Mucosa of rectum (tissue), 2 donors: ENCODE results near the gene NAT16.
A peak's percentile ranks its signal among the peaks of the same experiment; 100 is the strongest.
"Not testable (repeated sequence)": the region's sequence is repeated elsewhere in the genome, so short reads cannot be mapped to it uniquely, and the experiment has no call there.

Source experiments
- H3K27ac ChIP-seq, 2 donors: one replicate each; pipeline ENCODE4 v1.7.0; 2013; ENCODE audit warnings: inconsistent platforms in 2 of 2, low read depth in 2 of 2, low read length in 2 of 2
- H3K27me3 ChIP-seq, 2 donors: one replicate each; pipeline ENCODE4 v1.7.0; 2013; ENCODE audit warnings: low read length in 2 of 2; ENCODE audit not compliant: control insufficient read depth in 2 of 2, insufficient read depth in 2 of 2
- H3K36me3 ChIP-seq, 2 donors: one replicate each; pipeline ENCODE4 v1.7.0; 2013; ENCODE audit warnings: low read length in 2 of 2; ENCODE audit not compliant: control insufficient read depth in 2 of 2, insufficient read depth in 2 of 2
- H3K4me1 ChIP-seq, 2 donors: one replicate each; pipeline ENCODE4 v1.7.0; 2013; ENCODE audit warnings: low read length in 2 of 2, mild to moderate bottlenecking in 1 of 2; ENCODE audit not compliant: control insufficient read depth in 2 of 2, insufficient read depth in 2 of 2
- H3K4me3 ChIP-seq, 2 donors: one replicate each; pipeline ENCODE4 v1.7.0; 2013; ENCODE audit warnings: low read length in 2 of 2
- H3K9ac ChIP-seq, 2 donors: one replicate each; pipeline ENCODE4 v1.7.0; 2013; ENCODE audit warnings: low read length in 2 of 2, low read depth in 1 of 2, mild to moderate bottlenecking in 1 of 2
- H3K9me3 ChIP-seq, 2 donors: one replicate each; pipeline ENCODE4 v1.7.0; 2013; ENCODE audit warnings: low read length in 2 of 2; ENCODE audit not compliant: control insufficient read depth in 2 of 2
- donor health status: healthy.
- donor health status: Normal muscosa, but diverticular disease.

NAT16 gene

GRCh38 chr7:101202603-101202918, 22.5 kb upstream of the NAT16 start:
- Histone ChIP-seq H3K27me3 (peaks cover 0 to 6% of the 10 kb centered on the region in 2 donors), H3K36me3 (peaks cover under 1 to 5% of the 10 kb centered on the region in 2 donors), H3K9me3 (no peaks in the 10 kb centered on the region), H3K9ac (peak overlapping the region in 1 of 2 donors; percentile 79), H3K27ac (no peak overlapping the region), H3K4me1 (peaks cover 12 to 14% of the 10 kb centered on the region in 2 donors), H3K4me3 (no peak overlapping the region)

GRCh38 chr7:101201695-101202602, 21.9 kb upstream of the NAT16 start:
- Histone ChIP-seq H3K27ac (peak overlapping the region; percentile 86 to 92), H3K9ac (peak overlapping the region; percentile 14 to 79), H3K27me3 (peaks cover 0 to 6% of the 10 kb centered on the region in 2 donors), H3K9me3 (no peaks in the 10 kb centered on the region), H3K4me1 (peaks cover 12 to 14% of the 10 kb centered on the region in 2 donors), H3K36me3 (peaks cover 0 to 5% of the 10 kb centered on the region in 2 donors), H3K4me3 (peak overlapping the region; percentile 48 to 70)

GRCh38 chr7:101200862-101201599, 20.9 kb upstream of the NAT16 start, which contains the start of gene MOGAT3:
MOGAT3 (minus strand) TSS chr7:101201036; CDS start chr7:101200854, 182 bp downstream.
- no peaks in the 10 kb centered on the region for H3K9me3 ChIP-seq
- H3K9ac ChIP-seq, result peak within 1 kb of the TSS; percentile 70 to 79
- H3K27me3 ChIP-seq, result peaks cover 0 to 6% of the 10 kb centered on the region in 2 donors
- peaks cover 12 to 14% of the 10 kb centered on the region in 2 donors for H3K4me1 ChIP-seq
- H3K4me3 ChIP-seq, result peak within 1 kb of the TSS; percentile 70 to 73
- H3K36me3 ChIP-seq, result peaks cover 0 to 1% of the 10 kb centered on the region in 2 donors
- H3K27ac ChIP-seq, result peak within 1 kb of the TSS; percentile 86 to 92

GRCh38 chr7:101200504-101200861, 20.4 kb upstream of the NAT16 start:
- Histone ChIP-seq H3K4me3 (peak overlapping the region; percentile 69 to 73), H3K27me3 (peaks cover 0 to 6% of the 10 kb centered on the region in 2 donors), H3K36me3 (no peaks in the 10 kb centered on the region), H3K9ac (peak overlapping the region; percentile 70), H3K27ac (peak overlapping the region; percentile 86 to 92), H3K4me1 (peaks cover 12 to 14% of the 10 kb centered on the region in 2 donors), H3K9me3 (no peaks in the 10 kb centered on the region)

- H3K4me3 ChIP-seq, H3K36me3 ChIP-seq, H3K9me3 ChIP-seq, H3K27me3 ChIP-seq, H3K27ac ChIP-seq, H3K9ac ChIP-seq: not testable (repeated sequence)
- peaks cover 12 to 14% of the 10 kb centered on the region in 2 donors for H3K4me1 ChIP-seq
Observed at GRCh38 chr7:101199522-101199921, 19.4 kb upstream of the NAT16 start.

GRCh38 chr7:101198476-101198875, 18.4 kb upstream of the NAT16 start:
- H3K27me3 ChIP-seq, result peaks cover 0 to 6% of the 10 kb centered on the region in 2 donors
- no peak overlapping the region for H3K9ac ChIP-seq

GRCh38 chr7:101197991-101198390, 17.9 kb upstream of the NAT16 start:
- H3K36me3 ChIP-seq, result no peaks in the 10 kb centered on the region
- H3K4me1 ChIP-seq, result peaks cover 12 to 14% of the 10 kb centered on the region in 2 donors
- peaks cover 0 to 5% of the 10 kb centered on the region in 2 donors for H3K27me3 ChIP-seq
- H3K27ac ChIP-seq, result no peak overlapping the region
- no peak overlapping the region for H3K4me3 ChIP-seq
- H3K9ac ChIP-seq, result no peak overlapping the region
- H3K9me3 ChIP-seq, result no peaks in the 10 kb centered on the region

More at GRCh38 chr7:101198476-101198875, 18.4 kb upstream of the NAT16 start:
- Histone ChIP-seq H3K27ac (no peak overlapping the region), H3K36me3 (no peaks in the 10 kb centered on the region), H3K4me3 (no peak overlapping the region), H3K4me1 (peaks cover 12 to 14% of the 10 kb centered on the region in 2 donors), H3K9me3 (no peaks in the 10 kb centered on the region)

- Histone ChIP-seq H3K27me3 (peaks cover 0 to 4% of the 10 kb centered on the region in 2 donors), H3K27ac (no peak overlapping the region), H3K9ac (no peak overlapping the region), H3K4me1 (peaks cover 5 to 9% of the 10 kb centered on the region in 2 donors), H3K4me3 (no peak overlapping the region), H3K36me3 (no peaks in the 10 kb centered on the region), H3K9me3 (no peaks in the 10 kb centered on the region)
Observed at GRCh38 chr7:101195884-101196283, 15.8 kb upstream of the NAT16 start.

- Histone ChIP-seq H3K9ac (no peak overlapping the region), H3K27ac (no peak overlapping the region), H3K36me3 (no peaks in the 10 kb centered on the region), H3K4me3 (no peak overlapping the region), H3K27me3 (no peaks in the 10 kb centered on the region), H3K4me1 (peaks cover 3% of the 10 kb centered on the region in 2 donors), H3K9me3 (no peaks in the 10 kb centered on the region)
Observed at GRCh38 chr7:101189109-101189508, 9.0 kb upstream of the NAT16 start.
